DMS 273 treated with DMSO at 0.1 percent for 48 hours (cell line): ENCODE measurements around the gene TWF2.

Experiments used
- DNase-seq: peaks from one replicate; lab custom pipeline; 2025; lab: John Stamatoyannopoulos, UW

TWF2 gene

DNA sequence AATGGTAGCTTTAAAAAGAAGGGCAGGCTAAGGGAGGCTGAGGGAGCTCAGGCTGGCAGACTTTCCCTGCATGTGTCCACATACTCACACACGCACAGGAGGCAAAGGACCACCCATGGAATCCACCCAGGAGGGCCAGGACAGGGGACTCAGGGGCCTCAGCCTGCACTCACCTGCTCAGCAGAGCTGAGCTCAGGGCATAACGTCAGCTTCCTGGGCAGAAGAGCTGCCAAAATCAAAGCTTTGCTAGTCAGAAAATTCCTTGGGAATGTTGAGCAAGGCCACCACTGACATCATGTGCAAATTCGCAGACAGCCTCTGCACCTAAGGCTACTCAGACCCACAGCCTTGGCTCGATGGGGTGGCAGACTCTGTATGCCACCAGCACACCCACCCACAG is 57.4 kb downstream of the TWF2 start:
- DNase-seq = no peak
